GM18508 (cell line): Measurements from ENCODE around the gene STYX.

Source experiments
- ATAC-seq: cut with Tn5 transposase; IDR thresholded peaks from one replicate; pipeline ENCODE4 v1.9.1; 2021; ENCODE audit warnings: moderate number of reproducible peaks; ENCODE audit not compliant: insufficient read depth, unreplicated experiment

Gene STYX

DNA sequence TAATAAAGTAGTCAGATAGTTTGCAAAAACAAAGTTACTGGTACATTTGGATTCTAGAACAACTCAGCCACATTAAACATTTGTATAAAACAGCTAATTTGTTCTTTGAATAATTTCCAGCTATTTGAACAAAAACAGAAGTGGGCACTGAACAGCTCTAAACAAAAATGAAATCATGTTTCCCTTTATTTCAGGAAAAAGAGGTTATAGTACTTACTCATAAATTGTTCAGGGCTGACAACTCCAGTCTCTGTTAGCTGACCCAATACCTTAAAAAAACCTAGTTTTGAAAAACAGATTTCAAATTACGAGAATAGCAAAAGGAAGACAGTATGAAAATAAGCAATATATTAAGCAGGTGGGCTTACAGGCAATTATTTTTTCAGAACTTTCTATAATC is 53.2 kb downstream of the STYX start:
- no peak for ATAC-seq

DNA sequence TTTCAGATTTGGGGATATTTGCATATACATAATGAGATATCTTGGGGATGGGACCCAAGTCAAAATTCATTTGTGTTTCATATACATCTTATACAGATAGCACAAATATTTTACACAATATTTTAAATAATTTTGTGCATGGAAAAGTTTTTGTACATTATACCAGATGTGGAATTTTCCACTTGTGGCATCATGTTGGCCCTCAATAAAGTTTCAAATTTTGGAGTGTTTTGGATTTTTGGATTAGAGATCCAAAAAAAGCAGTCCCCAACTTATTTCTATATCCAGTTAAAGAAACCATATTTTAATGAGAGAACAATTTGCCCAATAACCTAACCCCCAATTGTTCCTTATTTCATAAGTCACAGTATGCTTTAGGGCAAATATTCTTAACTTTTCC is 56.9 kb downstream of the STYX start:
- no peak for ATAC-seq

DNA sequence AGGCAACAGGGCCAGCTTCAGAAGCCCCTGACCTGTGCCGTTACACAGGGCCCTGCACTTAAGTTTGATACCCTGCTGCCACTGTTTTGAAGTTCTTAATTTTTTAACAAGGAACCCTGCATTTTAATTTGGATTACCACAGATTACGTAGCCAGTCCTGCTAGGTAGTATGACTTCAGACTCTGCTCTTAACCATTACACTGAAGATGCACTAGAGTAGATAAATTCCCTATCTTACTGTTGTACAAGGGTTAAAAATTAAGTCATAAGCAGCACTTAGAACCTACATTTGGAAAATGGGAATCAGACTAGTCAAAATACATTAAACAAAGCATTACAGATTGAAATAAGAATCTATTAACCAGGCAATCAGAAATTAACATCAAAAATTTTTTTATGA is 59.2 kb downstream of the STYX start:
- no peak for ATAC-seq

DNA sequence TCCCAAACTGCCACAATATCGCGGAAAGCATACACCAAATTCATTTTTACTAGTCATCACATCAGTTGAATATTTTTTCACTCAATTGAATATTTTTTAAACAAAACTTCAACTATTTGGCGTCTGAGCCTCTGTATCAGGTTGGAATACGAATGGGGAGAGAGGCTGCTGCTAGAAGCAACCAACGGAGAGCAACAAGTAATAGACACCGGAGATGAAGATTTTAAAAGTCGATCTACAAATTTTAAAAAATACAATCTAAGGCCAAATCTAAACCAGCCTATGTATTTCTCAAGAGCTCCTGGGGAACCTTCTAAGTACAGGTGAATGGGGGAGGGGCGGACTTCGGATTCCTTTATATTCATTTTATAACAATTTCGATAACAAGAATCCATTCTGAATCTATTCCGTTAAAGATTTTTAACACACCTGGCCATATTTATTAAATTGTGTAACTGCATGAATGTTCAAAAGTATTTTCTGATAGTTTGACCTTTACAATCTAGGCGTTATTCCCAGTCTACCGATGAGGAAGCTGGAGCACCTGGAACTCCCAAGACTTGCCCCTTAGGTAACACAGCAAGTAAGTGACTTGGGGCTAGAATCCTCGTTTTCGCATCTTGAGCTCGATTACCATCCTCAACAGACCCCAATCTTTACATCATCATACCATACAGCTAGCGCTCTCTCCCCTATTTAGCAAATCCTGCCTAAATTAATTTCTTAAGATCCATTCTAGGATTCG is 60.2 kb downstream of the STYX start:
- ATAC-seq = no peak

DNA sequence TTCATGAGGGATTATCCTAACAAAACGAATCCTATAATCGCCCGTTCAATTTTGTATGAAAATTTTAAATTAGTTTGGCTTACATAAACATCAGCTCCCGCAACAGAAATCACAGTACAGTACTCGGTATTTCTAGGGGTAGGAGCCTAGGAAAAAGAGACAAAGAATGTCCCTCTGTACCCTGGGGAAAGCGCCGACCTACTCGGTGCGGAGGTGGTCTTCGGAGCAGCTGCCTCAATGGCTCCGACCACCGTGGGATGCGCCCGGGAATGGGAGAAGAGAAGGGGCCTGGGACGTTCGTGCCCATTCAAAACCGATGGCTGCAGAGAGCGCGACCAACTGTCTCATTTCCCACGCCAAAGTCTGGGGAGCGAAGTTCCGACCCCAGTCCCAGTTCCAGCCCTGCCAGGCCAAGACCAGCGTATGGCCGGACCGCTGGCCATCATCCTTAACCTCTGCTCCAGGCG is 60.8 kb downstream of the STYX start:
- no peak for ATAC-seq

DNA sequence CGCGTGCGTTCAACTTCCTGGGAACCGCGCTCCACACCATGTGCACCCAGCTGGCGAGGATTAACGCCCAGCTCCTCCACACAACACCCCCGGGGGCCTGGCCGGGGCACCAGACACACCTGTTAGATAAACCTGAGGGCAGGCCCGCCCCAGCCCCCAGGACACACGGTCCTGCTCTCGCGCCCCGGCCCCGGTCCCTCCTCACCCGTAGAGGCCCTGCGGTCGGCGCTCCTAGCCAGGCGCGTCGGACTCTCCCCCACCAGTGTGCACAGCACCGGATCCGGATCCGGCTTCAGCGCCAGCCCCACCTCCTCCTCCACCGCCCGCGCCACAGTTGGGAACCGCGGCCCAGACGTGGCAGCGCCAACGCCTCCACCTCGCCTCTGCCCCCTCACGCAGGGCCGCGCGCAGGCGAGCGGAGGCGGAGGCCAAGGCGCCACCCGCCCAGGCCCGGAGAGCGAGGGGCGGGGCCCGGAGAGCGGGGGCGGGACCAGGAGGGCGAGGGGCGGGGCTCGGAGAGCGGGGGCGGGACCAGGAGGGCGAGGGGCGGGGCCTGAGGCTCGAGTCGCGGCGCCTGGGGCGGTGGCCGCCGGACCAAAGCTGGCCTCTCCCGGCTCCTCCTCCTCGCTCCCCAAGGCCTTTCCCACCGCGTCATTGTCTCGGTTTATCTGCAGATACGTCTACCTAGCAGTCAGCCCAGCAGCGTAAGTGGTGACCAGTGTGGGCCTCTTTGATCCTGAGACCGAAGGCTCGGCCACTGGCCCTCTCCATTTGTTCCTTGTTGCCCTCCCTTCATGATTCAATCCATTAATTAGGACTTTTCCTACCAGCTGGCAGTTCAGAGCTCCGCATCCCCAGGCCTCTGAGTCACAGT is 61.5 kb downstream of the STYX start, which contains the start of gene GNPNAT1:
Gene GNPNAT1, minus strand, starts transcription at position 385 of the 874 bp plus-strand sequence. CDS start 6,957 bp downstream, outside the sequence.
- ATAC-seq = peak; percentile 45

DNA sequence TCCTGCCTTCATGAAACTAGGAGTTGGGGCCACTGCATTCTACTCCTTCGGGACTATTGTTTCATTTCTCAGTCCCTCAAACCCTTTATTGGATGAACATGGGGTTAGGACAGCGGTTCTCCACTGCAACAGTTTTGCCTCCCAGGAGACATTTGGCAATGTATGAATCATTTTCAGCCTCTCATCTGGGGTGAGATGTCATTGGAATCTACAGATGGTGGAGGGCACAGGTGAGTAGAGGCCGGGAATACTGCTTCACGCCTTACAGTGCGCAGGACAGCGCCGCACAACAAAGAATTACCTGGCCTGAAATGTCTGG is 62.1 kb downstream of the STYX start:
- ATAC-seq = no peak

DNA sequence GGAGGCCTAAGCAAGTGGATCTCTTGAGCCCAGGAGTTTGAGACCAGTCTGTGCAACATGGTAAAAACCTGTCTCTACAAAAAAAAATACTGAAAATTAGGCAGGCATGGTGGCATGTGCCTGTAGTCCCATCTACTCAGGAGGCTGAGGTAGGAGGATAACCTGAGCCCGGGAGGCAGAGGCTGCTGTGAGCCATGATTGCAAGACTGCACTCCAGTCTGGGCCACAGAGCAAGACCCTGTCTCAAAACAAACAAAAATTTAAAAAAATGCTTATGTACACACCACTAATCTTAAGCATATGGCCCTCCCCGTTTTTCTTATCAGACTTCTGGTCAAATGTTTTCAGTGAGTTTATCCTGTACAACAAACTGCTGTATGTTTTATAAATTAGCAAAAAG is 63.1 kb downstream of the STYX start:
- no peak for ATAC-seq

DNA sequence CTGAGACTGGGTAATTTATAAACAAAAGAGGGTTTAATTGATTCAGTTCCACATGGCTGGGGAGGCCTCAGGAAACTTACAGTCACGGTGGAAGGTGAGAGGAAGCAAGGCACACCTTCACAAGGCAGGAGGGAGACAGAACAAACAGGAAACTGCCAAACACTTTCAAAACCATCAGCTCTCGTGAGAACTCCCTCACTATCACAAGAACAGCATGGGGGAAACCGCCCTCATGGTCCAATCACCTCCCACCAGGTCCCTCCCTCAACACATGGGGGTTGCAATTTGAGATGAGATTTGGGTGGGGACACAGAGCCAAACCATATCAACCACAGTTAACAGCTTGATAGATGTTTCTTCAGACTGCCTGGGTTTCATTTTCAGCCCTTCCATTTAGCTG is 67.7 kb downstream of the STYX start:
- ATAC-seq = no peak

DNA sequence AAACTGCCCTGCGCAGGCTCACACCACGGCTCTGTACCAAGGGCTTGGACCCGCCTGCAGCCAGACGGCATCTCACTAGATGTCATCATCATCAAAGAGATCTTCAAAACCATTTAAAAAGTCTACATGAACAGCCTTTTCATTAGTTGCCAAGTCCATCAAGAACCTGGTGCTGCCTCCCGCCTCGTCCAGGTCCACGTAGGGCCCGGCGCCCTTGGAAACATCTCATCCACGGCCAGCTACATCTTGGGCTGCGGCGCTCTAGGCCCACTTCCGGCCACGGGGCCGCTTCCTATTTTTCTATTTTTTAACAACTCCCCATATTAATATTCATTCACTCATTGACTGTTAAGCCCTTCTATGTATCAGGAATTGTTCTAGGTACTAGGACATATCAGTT is 68.9 kb downstream of the STYX start:
- ATAC-seq = no peak

DNA sequence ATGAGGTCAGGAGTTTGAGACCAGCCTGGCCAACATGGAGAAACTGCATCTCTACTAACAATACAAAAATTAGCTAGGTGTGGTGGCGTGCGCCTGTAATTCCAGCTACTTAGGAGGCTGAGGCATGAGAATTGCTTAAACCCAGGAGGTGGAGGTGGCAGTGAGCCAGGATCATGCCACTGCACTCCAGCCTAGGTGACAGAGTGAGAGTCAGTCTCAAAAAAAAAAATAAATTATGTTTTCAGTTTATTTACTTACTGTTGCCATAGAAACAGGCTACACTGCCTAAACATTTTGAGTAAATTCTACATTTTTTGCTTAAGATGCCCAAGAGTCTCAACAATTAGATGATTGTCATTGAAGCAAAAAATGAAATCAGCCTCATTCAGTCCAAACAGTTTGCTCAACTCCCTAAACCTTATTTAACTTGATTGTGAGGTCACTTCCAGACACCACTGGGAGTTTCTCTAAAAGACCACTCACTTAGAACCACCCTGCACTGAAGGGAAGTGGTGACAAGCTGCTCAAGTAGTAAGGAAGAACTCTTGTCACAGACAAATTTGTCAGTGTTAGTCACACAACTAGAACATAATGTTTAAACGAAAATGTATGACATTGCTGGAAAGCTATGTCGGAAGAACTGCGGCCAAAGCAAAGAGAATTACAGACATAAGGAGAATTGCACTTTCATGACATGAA is 71.2 kb downstream of the STYX start:
- no peak for ATAC-seq

DNA sequence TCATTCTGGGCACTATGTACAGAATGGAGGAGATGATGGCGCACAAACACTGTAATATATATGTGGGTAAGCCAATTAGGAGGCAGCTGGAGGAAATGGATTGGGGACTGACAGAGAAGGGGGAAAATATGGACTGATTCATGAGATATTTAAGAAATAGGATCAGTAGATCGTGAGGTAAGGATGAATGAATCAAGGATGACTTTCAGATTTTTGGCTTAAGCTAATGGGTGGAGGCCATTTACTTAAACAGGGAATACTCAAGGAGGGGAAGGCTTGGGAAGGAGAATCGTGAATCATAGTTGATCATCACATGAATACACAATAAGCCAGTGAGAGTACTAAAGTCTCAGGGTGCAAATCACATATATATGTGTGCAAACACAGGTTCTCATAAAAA is 72.6 kb downstream of the STYX start:
- no peak for ATAC-seq

DNA sequence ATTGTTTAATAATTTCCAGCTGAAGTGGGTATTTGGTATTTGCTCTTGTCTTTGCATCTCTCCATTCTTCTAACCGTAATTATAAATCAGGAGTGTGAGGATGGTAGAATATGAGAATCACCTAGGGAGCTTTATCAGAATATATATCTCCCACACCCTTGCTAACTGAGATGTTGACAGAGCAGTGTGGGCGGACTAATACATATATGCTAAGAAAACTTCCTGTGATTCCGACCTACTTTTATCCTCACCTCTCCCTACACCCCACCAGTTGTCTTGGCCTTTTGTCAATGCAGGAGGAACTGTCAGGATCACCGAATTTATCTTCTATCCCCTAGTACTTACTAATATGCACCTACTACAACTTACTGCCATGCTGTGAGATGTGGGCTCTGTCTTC is 76.1 kb downstream of the STYX start:
- no peak for ATAC-seq

DNA sequence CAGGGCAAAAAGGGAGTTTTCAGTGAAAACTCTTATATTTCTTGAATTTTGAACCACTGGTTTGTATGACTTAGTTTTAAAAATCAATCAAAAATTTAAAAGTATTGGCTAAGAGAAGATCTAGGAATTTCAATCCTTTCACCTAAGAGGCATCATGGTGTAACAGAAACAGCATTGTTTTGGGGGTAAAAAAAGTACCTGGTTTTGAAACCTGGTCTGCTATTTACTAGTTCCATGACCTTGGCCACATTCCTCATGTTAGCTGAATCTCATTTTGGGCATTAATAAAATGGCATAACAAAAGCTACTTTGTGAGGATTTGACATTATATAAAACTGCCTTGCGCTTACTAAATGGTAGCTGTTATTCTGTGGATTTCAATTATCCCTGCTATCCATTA is 78.1 kb downstream of the STYX start:
- ATAC-seq = no peak

DNA sequence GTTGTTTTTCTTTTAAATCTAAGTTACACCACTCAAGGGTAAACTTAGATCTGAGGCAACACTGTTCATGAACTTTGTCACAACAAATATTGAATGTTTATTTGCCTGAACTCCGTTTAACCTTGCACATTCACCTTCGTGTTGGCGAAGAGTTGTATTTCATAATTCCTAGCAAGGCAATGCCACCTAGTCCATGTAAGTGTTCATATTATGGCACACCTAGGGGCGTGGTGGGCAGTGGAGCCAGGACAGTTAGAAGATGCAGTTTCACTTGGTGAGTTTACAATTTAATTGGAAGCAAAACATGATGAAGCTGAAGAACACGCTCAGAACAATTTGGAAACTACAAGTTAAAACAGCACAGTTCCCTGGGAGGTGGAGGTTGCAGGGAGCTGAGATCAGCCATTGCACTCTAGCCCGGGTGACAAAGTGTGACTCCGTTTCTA is 91.9 kb downstream of the STYX start:
- ATAC-seq = no peak

DNA sequence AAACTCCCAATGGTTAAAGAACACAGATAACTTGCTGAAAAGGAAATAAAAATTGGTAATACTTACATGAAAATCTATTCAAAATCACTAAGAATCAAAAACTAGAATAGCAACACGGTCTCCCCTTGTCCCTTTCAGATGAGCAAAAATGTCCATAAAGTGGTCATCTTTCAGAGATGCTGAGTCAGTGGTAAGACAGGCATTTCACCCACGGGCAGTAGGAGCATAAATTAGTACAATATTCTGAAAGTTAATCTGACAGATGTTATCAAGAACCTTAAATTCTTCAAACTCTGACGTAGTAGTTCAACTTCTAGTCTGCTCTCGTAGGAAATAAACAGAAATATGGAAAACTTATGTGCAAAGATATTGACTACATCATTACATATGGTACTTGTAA is 94.5 kb downstream of the STYX start:
- no peak for ATAC-seq
